HEK293T (cell line): ENCODE measurements around the gene XAGE3.
"Not testable (repeated sequence)": the region's sequence is repeated elsewhere in the genome, so short reads cannot be mapped to it uniquely, and the experiment has no call there.

ENCODE experiments used
- BHLHE40 ChIP-seq: fragments of 450-650 bp; IDR thresholded peaks from 2 replicates; pipeline ENCODE4 v1.6.1; 2016; ENCODE audit warnings: mild to moderate bottlenecking, moderate library complexity, borderline replicate concordance
- FOXM1 ChIP-seq: fragments of 450-650 bp; IDR thresholded peaks from 2 replicates; pipeline ENCODE4 v1.6.1; 2017; ENCODE audit warnings: mild to moderate bottlenecking, borderline replicate concordance
- HDGF ChIP-seq: fragments of 450-650 bp; IDR thresholded peaks from 2 replicates; pipeline ENCODE4 v1.6.1; 2017; ENCODE audit warnings: antibody characterized with exemption, borderline replicate concordance
- NFRKB ChIP-seq: fragments of 450-650 bp; IDR thresholded peaks from 2 replicates; pipeline ENCODE4 v1.6.1; 2016; ENCODE audit warnings: mild to moderate bottlenecking, moderate library complexity

GRCh38 chrX:52909313-52909969, 41.6 kb upstream of the XAGE3 start:
- not testable (repeated sequence) for TF ChIP-seq NFRKB, HDGF, BHLHE40, FOXM1
